Type B pancreatic cell (in vitro differentiated cells): ENCODE measurements around the gene MRPL28. TPM values are rescaled to one million over a fixed set of nuclear protein-coding genes. Genes with fewer than 3 reads are reported as not detected.

ENCODE experiments used
- DNase-seq: peaks from one replicate; pipeline ENCODE4 v3.0.0; 2021; ENCODE audit warnings: mixed read lengths; ENCODE audit not compliant: unreplicated experiment; ENCODE audit errors: extremely low spot score
- H3K27ac Mint-ChIP-seq: 2 replicates; pipeline ENCODE4 v1.8.0; 2021; ENCODE audit warnings: mild to moderate bottlenecking, mixed read lengths
- H3K27me3 Mint-ChIP-seq: 2 replicates; pipeline ENCODE4 v1.8.0; 2021; ENCODE audit warnings: mixed read lengths
- H3K36me3 Mint-ChIP-seq: 2 replicates; pipeline ENCODE4 v1.8.0; 2021; ENCODE audit warnings: mixed read lengths
- H3K4me1 Mint-ChIP-seq: one replicate; pipeline ENCODE4 v1.8.0; 2021; ENCODE audit warnings: mixed read lengths; ENCODE audit not compliant: unreplicated experiment
- H3K4me3 Mint-ChIP-seq: 2 replicates; pipeline ENCODE4 v1.8.0; 2021; ENCODE audit warnings: mild to moderate bottlenecking, mixed read lengths
- H3K9me3 Mint-ChIP-seq: 2 replicates; pipeline ENCODE4 v1.8.0; 2021; ENCODE audit warnings: mixed read lengths
- total RNA-seq: library from RNA; stranded (reverse); gene quantifications from 2 replicates; pipeline ENCODE4 v1.2.1, GENCODE V29; 2021; ENCODE audit warnings: low replicate concordance
- TF ChIP-seq, protein P1 (sequence below): fragments of 200-600 bp; sonication (generic); conservative IDR thresholded peaks from 2 replicates; pipeline ENCODE4 v1.5.0; 2021; ENCODE audit warnings: antibody characterized with exemption, mild to moderate bottlenecking

The MRPL28 gene
- total RNA-seq, 1 donor from 2014 or later, result 75.3 TPM

DNA sequence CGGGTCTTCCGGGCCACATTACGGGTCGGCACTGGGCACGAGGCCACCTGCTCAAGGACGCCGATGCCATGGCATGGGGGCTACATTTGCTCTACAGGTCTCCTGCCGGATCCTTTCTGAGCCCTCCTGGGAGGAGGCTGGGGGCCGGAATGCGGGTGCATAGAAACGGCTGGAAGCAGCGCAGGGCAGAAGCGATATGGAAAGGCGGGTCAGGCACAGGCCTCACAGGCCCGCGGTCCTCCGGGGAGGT is 46.2 kb downstream of the MRPL28 start:
- Mint-ChIP-seq H3K4me1 (no peaks in the 10 kb centered on the region), H3K4me3 (no peak overlapping the region), H3K27me3 (no peaks in the 10 kb centered on the region), H3K27ac (peak overlapping the region; percentile 61), H3K36me3 (peaks cover 4% of the 10 kb centered on the region), H3K9me3 (no peaks in the 10 kb centered on the region)
- TF ChIP-seq, protein P1, sequence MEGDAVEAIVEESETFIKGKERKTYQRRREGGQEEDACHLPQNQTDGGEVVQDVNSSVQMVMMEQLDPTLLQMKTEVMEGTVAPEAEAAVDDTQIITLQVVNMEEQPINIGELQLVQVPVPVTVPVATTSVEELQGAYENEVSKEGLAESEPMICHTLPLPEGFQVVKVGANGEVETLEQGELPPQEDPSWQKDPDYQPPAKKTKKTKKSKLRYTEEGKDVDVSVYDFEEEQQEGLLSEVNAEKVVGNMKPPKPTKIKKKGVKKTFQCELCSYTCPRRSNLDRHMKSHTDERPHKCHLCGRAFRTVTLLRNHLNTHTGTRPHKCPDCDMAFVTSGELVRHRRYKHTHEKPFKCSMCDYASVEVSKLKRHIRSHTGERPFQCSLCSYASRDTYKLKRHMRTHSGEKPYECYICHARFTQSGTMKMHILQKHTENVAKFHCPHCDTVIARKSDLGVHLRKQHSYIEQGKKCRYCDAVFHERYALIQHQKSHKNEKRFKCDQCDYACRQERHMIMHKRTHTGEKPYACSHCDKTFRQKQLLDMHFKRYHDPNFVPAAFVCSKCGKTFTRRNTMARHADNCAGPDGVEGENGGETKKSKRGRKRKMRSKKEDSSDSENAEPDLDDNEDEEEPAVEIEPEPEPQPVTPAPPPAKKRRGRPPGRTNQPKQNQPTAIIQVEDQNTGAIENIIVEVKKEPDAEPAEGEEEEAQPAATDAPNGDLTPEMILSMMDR, result no peak
- no peak for DNase-seq

DNA sequence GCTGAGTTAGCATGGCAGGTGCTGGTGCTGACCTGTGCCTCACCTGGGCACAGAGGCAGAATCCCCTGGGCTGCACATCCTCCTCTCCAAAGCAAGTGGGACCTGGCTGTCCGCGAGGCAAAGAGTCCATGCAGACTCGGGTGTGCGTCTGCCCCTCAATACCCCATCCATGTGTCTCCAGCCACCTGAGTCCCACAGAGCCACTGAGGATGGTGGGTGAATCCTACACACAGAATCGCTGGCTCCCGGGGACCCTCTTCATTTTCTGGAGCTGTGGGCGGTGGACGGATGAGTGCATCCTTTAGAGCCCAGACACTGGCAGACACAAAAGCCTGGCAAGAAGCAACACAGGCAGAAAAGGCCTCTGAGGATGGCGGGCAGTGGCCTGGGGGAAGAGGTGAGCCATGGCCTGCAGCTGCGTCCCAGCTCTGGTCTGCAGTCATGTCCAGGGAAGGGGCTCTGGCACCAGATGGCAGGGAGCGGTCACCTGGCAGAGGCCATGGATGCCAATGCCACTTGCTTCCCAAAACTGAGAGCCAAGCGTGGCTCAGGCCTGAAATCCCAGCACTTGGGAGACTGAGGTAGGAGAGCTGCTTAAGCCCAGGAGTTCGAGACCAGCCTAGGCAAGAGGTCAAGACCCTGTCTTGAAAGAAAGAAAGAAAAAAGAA is 47.7 kb downstream of the MRPL28 start:
- no peak for DNase-seq
- Mint-ChIP-seq H3K4me3 (no peak overlapping the region), H3K27me3 (no peaks in the 10 kb centered on the region), H3K27ac (no peak overlapping the region), H3K9me3 (no peaks in the 10 kb centered on the region), H3K4me1 (peaks cover 1% of the 10 kb centered on the region), H3K36me3 (peaks cover 4% of the 10 kb centered on the region)
- TF ChIP-seq, protein P1, result no peak

DNA sequence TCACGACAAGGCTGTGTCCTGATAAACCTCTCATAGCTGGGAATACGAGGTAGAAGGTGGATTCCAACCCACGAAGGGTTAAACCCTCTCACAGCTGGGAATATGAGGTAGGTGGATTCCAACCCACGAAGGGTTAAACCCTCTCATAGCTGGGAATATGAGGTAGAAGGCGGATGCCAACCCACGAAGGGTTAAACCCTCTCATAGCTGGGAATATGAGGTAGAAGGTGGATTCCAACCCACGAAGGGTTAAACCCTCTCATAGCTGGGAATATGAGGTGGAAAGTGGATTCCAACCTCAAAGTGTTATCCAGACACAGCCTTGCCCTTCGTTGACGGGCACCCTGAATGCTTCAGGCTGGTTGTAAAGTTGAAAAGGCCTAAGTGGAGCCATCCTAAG is 48.8 kb downstream of the MRPL28 start:
- Mint-ChIP-seq H3K27ac (no peak overlapping the region), H3K27me3 (no peaks in the 10 kb centered on the region), H3K36me3 (peaks cover 4% of the 10 kb centered on the region), H3K9me3 (no peaks in the 10 kb centered on the region), H3K4me3 (no peak overlapping the region), H3K4me1 (peaks cover 4% of the 10 kb centered on the region)
- DNase-seq, result no peak
- TF ChIP-seq, protein P1, result no peak

DNA sequence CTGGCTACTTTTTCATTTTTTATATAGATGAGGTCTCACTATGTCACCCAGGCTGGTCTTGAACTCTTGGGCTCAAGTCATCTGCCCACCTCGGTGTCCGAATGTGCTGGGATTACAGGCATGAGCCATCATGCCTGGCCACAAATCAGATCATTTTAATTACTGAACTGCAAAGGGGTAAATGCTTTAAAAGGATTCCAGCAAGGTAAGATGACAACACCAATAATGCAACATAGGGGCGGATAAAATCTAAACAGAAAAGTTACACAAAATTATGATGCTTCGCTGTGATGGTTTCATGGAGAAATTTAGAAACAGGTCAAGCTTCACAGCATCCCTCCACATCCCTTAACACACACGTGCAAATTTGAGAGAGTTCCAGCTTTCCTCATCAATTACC is 50.1 kb downstream of the MRPL28 start:
- Mint-ChIP-seq H3K4me3 (no peak overlapping the region), H3K4me1 (peaks cover 4% of the 10 kb centered on the region), H3K27me3 (no peaks in the 10 kb centered on the region), H3K36me3 (peaks cover 4% of the 10 kb centered on the region), H3K27ac (no peak overlapping the region), H3K9me3 (no peaks in the 10 kb centered on the region)
- no peak for DNase-seq
- TF ChIP-seq, protein P1, result no peak

DNA sequence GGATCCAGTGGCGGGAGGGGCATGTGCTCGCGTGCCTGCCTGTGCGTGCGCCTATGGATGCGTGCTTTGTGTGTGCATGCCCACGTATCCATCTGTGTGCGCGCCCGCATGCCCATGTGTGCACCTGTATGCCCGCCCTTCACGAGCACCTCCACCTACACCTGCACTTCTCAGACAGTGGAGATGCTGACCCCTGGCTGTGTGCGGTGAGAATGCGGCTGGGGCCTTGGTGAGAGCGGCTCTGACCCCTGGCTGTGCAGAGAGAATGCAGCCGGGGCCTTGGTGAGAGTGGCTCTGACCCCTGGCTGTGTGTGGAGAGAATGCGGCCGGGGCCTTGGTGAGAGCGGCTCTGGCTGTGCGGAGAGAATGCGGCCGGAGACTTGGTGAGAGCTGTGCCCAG is 51.7 kb downstream of the MRPL28 start:
- Mint-ChIP-seq H3K4me1 (peaks cover 4% of the 10 kb centered on the region), H3K4me3 (no peak overlapping the region), H3K27ac (no peak overlapping the region), H3K27me3 (no peaks in the 10 kb centered on the region), H3K9me3 (no peaks in the 10 kb centered on the region), H3K36me3 (peaks cover 4% of the 10 kb centered on the region)
- DNase-seq, result no peak
- TF ChIP-seq, protein P1, result peak; percentile 59

DNA sequence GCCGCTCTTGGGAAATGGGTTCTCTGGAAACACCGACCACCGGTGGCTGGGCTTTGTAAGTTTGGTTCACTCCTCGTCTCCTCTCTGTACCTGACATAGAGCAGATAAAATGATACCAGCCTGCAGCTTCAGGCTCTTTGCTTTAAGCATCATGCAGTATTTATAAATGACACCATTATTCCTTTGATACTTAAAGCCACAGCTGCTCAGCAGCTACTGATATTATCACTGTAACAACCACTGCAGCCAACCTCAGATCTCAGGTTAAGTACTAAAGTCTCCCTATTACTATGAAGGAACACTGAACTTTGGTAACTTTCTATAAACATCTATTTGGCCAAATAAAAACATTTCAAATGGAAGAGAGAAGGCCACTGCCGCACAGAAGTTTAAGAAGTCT is 52.8 kb downstream of the MRPL28 start:
- TF ChIP-seq, protein P1, result no peak

More for the DNA sequence above, 52.8 kb downstream of the MRPL28 start:
- H3K27me3 Mint-ChIP-seq, result no peaks in the 10 kb centered on the region
- no peak overlapping the region for H3K4me3 Mint-ChIP-seq
- H3K9me3 Mint-ChIP-seq, result no peaks in the 10 kb centered on the region
- H3K27ac Mint-ChIP-seq, result no peak overlapping the region
- H3K4me1 Mint-ChIP-seq, result peaks cover 4% of the 10 kb centered on the region
- no peak for DNase-seq
- H3K36me3 Mint-ChIP-seq, result peaks cover 4% of the 10 kb centered on the region
